HCT116 (cell line): ENCODE measurements around the gene ROCK1. TPM values are rescaled to one million over a fixed set of nuclear protein-coding genes. Genes with fewer than 3 reads are reported as not detected.

ENCODE experiments used
- ATAC-seq: fragments of 200-7000 bp; cut with Tn5 transposase; 2 replicates; pipeline ENCODE4 v1.9.1; 2020; ENCODE audit warnings: mild to moderate bottlenecking, moderate library complexity
- BruUV-seq: library from RNA; stranded (reverse); fragments of 400-500 nt; replicated peaks from 2 replicates; lab custom pipeline; 2021; lab: Mats Ljungman, UMichigan
- CTCF ChIA-PET: fragments of 300-600 bp; sonication (Branson Sonifier 250); formaldehyde crosslinking; loops from one replicate; lab custom pipeline; 2021; ENCODE audit warnings: antibody characterized with exemption; lab: Charles Lee
- POLR2A ChIA-PET: fragments of 300-600, 350-600 bp; sonication (Branson Sonifier 250); formaldehyde crosslinking; loops from one replicate; lab custom pipeline; 2021; ENCODE audit warnings: antibody characterized with exemption; lab: Charles Lee
- RAD21 ChIA-PET, 2 experiments: fragments of 300-600 bp; sonication (Branson Sonifier 250); formaldehyde crosslinking; loops; one replicate each; lab custom pipeline; 2023; ENCODE audit warnings: low total read pairs in 2 of 2; ENCODE audit not compliant: uncharacterized antibody in 2 of 2, unreplicated experiment in 2 of 2, low non-redundant PET in 1 of 2; lab: Charles Lee
- DNase-seq: peaks from one replicate; pipeline ENCODE4 v3.0.0-alpha.2; 2010; ENCODE audit warnings: low read depth, low spot score
- H2AFZ ChIP-seq: fragments of 200-600 bp; shearing (Covaris generic), sonication (generic); 2 replicates; pipeline ENCODE4 v1.6.1; 2017; ENCODE audit warnings: low read depth, mixed run types, mixed read lengths, antibody characterized with exemption, low read length; ENCODE audit not compliant: poor library complexity, severe bottlenecking
- H3K27ac ChIP-seq: 2 replicates; pipeline ENCODE4 v1.5.1; 2012; ENCODE audit warnings: low read depth, low read length
- H3K27me3 ChIP-seq: fragments of 200-600 bp; sonication (generic); 2 replicates; pipeline ENCODE4 v1.6.1; 2016; ENCODE audit warnings: mixed run types, low read length, mixed read lengths; ENCODE audit not compliant: insufficient read depth
- H3K36me3 ChIP-seq, 2 experiments: fragments of 200-500 bp in 1 of 2; fragments of 200-600 bp in 1 of 2; sonication (Bioruptor generic) in 1 of 2; sonication (generic) in 1 of 2; 2 replicates each; pipeline versions ENCODE4 v1.5.1 to v1.6.1; 2014 to 2016; ENCODE audit warnings: low read length in 2 of 2, inconsistent platforms in 1 of 2, mixed read lengths in 1 of 2, mixed run types in 1 of 2; ENCODE audit not compliant: insufficient read depth in 2 of 2, control insufficient read depth in 1 of 2
- H3K4me1 ChIP-seq, 2 experiments: fragments of 200-600 bp in 1 of 2; sonication (generic) in 1 of 2; 2 replicates each; pipeline versions ENCODE4 v1.5.1 to v1.6.1; 2012 to 2017; ENCODE audit warnings: low read length in 2 of 2, inconsistent platforms in 1 of 2, mild to moderate bottlenecking in 1 of 2, mixed read lengths in 1 of 2, mixed run types in 1 of 2, moderate library complexity in 1 of 2; ENCODE audit not compliant: insufficient read depth in 2 of 2, control insufficient read depth in 1 of 2
- H3K4me2 ChIP-seq: fragments of 200-600 bp; sonication (generic); 2 replicates; pipeline ENCODE4 v1.6.1; 2017; ENCODE audit warnings: mixed run types, low read length, mixed read lengths
- H3K4me3 ChIP-seq, 2 experiments: fragments of 200-600 bp in 1 of 2; sonication (generic) in 1 of 2; replicated peaks in 1 of 2; 2 replicates each; pipeline ENCODE4 v1.5.1; 2011 to 2016; ENCODE audit warnings: low read length in 2 of 2, control low read depth in 1 of 2, low read depth in 1 of 2, mild to moderate bottlenecking in 1 of 2, mixed read lengths in 1 of 2, mixed run types in 1 of 2
- H3K79me2 ChIP-seq: fragments of 200-600 bp; sonication (generic); 2 replicates; pipeline ENCODE4 v1.6.1; 2017; ENCODE audit warnings: mild to moderate bottlenecking, mixed run types, low read length, moderate library complexity, mixed read lengths; ENCODE audit not compliant: insufficient read depth
- H3K9ac ChIP-seq: fragments of 200-600 bp; sonication (generic); 2 replicates; pipeline ENCODE4 v1.6.1; 2016; ENCODE audit warnings: low read length, mixed read lengths
- H3K9me2 ChIP-seq: fragments of 200-600 bp; sonication (generic), shearing (Covaris generic); 2 replicates; pipeline ENCODE4 v1.6.1; 2017; ENCODE audit warnings: mixed run types, mild to moderate bottlenecking, moderate library complexity; ENCODE audit not compliant: insufficient read depth
- H3K9me3 ChIP-seq, 2 experiments: fragments of 200-500 bp in 1 of 2; fragments of 200-600 bp in 1 of 2; sonication (Bioruptor generic) in 1 of 2; sonication (generic) in 1 of 2; 2 replicates each; pipeline ENCODE4 v1.6.1; 2014 to 2017; ENCODE audit warnings: low read length in 2 of 2, mixed read lengths in 2 of 2, inconsistent platforms in 1 of 2, low read depth in 1 of 2, mild to moderate bottlenecking in 1 of 2, mixed run types in 1 of 2, moderate library complexity in 1 of 2; ENCODE audit not compliant: control insufficient read depth in 1 of 2, insufficient read depth in 1 of 2
- H4K20me1 ChIP-seq: fragments of 200-600 bp; sonication (generic), shearing (Covaris generic); 2 replicates; pipeline ENCODE4 v1.6.1; 2017; ENCODE audit warnings: mixed run types, mild to moderate bottlenecking, moderate library complexity; ENCODE audit not compliant: insufficient read depth
- ATF3 ChIP-seq: IDR thresholded peaks from 2 replicates; pipeline ENCODE4 v1.6.1; 2012
- CBX3 ChIP-seq: IDR thresholded peaks from 2 replicates; pipeline ENCODE4 v1.6.1; 2012; ENCODE audit warnings: low read depth
- CEBPB ChIP-seq: IDR thresholded peaks from 2 replicates; pipeline ENCODE4 v1.6.1; 2012; ENCODE audit warnings: low read depth
- EGR1 ChIP-seq: IDR thresholded peaks from 2 replicates; pipeline ENCODE4 v1.6.1; 2012; ENCODE audit warnings: low read depth
- ELF1 ChIP-seq: IDR thresholded peaks from 2 replicates; pipeline ENCODE4 v1.6.1; 2012; ENCODE audit warnings: low read depth, borderline replicate concordance
- EZH2 ChIP-seq: fragments of 200-600 bp; sonication (generic); IDR thresholded peaks from 2 replicates; pipeline ENCODE4 v1.6.1; 2017; ENCODE audit warnings: antibody characterized with exemption, mixed run types
- EZH2phosphoT487 ChIP-seq: fragments of 200-600 bp; IDR thresholded peaks from 2 replicates; pipeline ENCODE4 v1.6.1; 2018; ENCODE audit warnings: antibody characterized with exemption, borderline replicate concordance
- FOSL1 ChIP-seq: IDR thresholded peaks from 2 replicates; pipeline ENCODE4 v1.6.1; 2012; ENCODE audit warnings: low read depth
- MAX ChIP-seq: IDR thresholded peaks from 2 replicates; pipeline ENCODE4 v1.6.1; 2012
- POLR2A ChIP-seq: IDR thresholded peaks from 2 replicates; pipeline ENCODE4 v1.7.0; 2011; ENCODE audit warnings: borderline replicate concordance; ENCODE audit not compliant: insufficient read depth, insufficient read length; ENCODE audit errors: extremely low read depth
- POLR2AphosphoS5 ChIP-seq: IDR thresholded peaks from 2 replicates; pipeline ENCODE4 v1.6.1; 2011; ENCODE audit warnings: mild to moderate bottlenecking, low read depth, low read length, moderate library complexity
- RAD21 ChIP-seq: IDR thresholded peaks from 2 replicates; pipeline ENCODE4 v1.6.1; 2012; ENCODE audit warnings: low read depth, mild to moderate bottlenecking
- SIN3A ChIP-seq: IDR thresholded peaks from 2 replicates; pipeline ENCODE4 v1.6.1; 2012; ENCODE audit warnings: low read depth
- intact Hi-C: fragments of 100-400 bp; cut with micrococcal nuclease; formaldehyde crosslinking; loops from 2 replicates; pipeline ENCODE4 v1.10.0; 2022
- total RNA-seq: library from RNA; stranded (reverse); gene quantifications from one replicate; pipeline ENCODE4 v1.2.1, GENCODE V29; 2021; ENCODE audit not compliant: unreplicated experiment

ROCK1 gene
- total RNA-seq, 1 experiment from 2014 or later, result 38.1 TPM

- H3K4me1 ChIP-seq, result peaks cover 8 to 12% of the 10 kb centered on the region in 2 experiments; a peak in 3 of 4 replicates
- no peaks in the 10 kb centered on the region for H3K9me3 ChIP-seq
- H3K36me3 ChIP-seq, result no peaks in the 10 kb centered on the region
- TF ChIP-seq POLR2A (no peak), ELF1 (no peak), FOSL1 (no peak), ATF3 (no peak), MAX (no peak), EZH2 (no peak), EZH2phosphoT487 (no peak), CEBPB (no peak), EGR1 (no peak), SIN3A (no peak), POLR2AphosphoS5 (no peak)
- no peak overlapping the region for H3K9ac ChIP-seq
- no peak overlapping the region for H3K4me2 ChIP-seq
- intact Hi-C loops, result no loop called here
- no peaks in the 10 kb centered on the region for H3K9me2 ChIP-seq
- peaks cover 100% of the 10 kb centered on the region for H3K79me2 ChIP-seq
- no peak overlapping the region for H3K27ac ChIP-seq
- H4K20me1 ChIP-seq, result peaks cover 19% of the 10 kb centered on the region; the same call in 1 of the 2 replicates
- CTCF ChIA-PET, result no interaction called here
- DNase-seq, result no peak
- ATAC-seq, result no peak
- POLR2A ChIA-PET, result no interaction called here
- H3K4me3 ChIP-seq, result no peak overlapping the region
- no peak overlapping the region for H2AFZ ChIP-seq
- RAD21 ChIA-PET, result no interaction called here
- no peaks in the 10 kb centered on the region for H3K27me3 ChIP-seq
- BruUV-seq, result no TSS peak
These were observed 5.7 kb downstream of the ROCK1 start for GRCh38 chr18:21105936-21106335.

GRCh38 chr18:21101172-21101571, 10.4 kb downstream of the ROCK1 start:
- TF ChIP-seq ATF3 (no peak), RAD21 (no peak), CBX3 (no peak)
- H3K9me3 ChIP-seq, result no peaks in the 10 kb centered on the region
- DNase-seq (no peak), ATAC-seq (no peak)
- H3K9ac ChIP-seq, result no peak overlapping the region
- no TSS peak for BruUV-seq
- no peak overlapping the region for H3K4me3 ChIP-seq
- CTCF ChIA-PET, result no interaction called here
- RAD21 ChIA-PET, result no interaction called here
- H2AFZ ChIP-seq, result no peak overlapping the region
- H3K27me3 ChIP-seq, result no peaks in the 10 kb centered on the region
- intact Hi-C loops, result no loop called here
- POLR2A ChIA-PET, result interaction anchor here (2.1 kb wide), 1 partner anchor 11 kb away, joined by 6 read pairs; the partner anchor contains the start of gene ROCK1
- no peak overlapping the region for H3K27ac ChIP-seq
- no peaks in the 10 kb centered on the region for H3K36me3 ChIP-seq
- H3K9me2 ChIP-seq, result no peaks in the 10 kb centered on the region
- H3K4me1 ChIP-seq, result no peaks in the 10 kb centered on the region
- H4K20me1 ChIP-seq, result peaks cover 10% of the 10 kb centered on the region; the same call in 1 of the 2 replicates
- no peak overlapping the region for H3K4me2 ChIP-seq
- H3K79me2 ChIP-seq, result peaks cover 100% of the 10 kb centered on the region
